ENCODE data around the gene ZNF74. TPM values are rescaled to one million over a fixed set of nuclear protein-coding genes. Genes with fewer than 3 reads are reported as not detected.
A peak's percentile ranks its signal among the peaks of the same experiment; 100 is the strongest.

The ZNF74 gene
- total RNA-seq, 1 donor from 2014 or later: 28.8 TPM

DNA sequence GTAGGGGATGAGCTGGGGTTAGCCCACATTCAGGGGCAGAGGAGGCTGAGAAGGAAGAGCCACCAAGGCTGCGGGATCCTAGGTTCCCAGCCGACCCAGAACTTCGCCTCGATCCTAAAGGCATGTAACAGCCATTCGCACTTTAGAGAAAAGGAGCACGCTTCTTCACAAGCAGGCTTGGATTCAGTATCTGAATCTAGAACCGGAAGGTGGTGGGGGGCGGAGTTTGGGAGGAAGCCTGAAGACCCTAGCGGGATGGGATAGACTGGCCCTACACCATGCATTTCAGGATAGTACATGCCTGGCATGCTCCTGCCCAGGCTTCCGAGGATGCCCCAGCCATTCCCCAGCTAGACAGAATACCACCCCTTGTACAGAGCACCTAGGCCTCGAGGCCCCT is 39.2 kb downstream of the ZNF74 start:
- H3K4me3 Mint-ChIP-seq (ENCODE audit: unreplicated experiment): no peak overlapping the region
- peaks cover 47% of the 10 kb centered on the region for H3K27me3 Mint-ChIP-seq (ENCODE audit: unreplicated experiment)
- no peak for DNase-seq (ENCODE audit: low spot score)
- TF ChIP-seq, protein P1, sequence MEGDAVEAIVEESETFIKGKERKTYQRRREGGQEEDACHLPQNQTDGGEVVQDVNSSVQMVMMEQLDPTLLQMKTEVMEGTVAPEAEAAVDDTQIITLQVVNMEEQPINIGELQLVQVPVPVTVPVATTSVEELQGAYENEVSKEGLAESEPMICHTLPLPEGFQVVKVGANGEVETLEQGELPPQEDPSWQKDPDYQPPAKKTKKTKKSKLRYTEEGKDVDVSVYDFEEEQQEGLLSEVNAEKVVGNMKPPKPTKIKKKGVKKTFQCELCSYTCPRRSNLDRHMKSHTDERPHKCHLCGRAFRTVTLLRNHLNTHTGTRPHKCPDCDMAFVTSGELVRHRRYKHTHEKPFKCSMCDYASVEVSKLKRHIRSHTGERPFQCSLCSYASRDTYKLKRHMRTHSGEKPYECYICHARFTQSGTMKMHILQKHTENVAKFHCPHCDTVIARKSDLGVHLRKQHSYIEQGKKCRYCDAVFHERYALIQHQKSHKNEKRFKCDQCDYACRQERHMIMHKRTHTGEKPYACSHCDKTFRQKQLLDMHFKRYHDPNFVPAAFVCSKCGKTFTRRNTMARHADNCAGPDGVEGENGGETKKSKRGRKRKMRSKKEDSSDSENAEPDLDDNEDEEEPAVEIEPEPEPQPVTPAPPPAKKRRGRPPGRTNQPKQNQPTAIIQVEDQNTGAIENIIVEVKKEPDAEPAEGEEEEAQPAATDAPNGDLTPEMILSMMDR (IDR thresholded peaks at IDR 0.05; ENCODE audit: unreplicated experiment): no peak
- H3K36me3 Mint-ChIP-seq (ENCODE audit: low read depth, unreplicated experiment): peaks cover 7% of the 10 kb centered on the region
- no peak overlapping the region for H3K27ac Mint-ChIP-seq (ENCODE audit: unreplicated experiment)
- H3K9me3 Mint-ChIP-seq (ENCODE audit: unreplicated experiment): no peaks in the 10 kb centered on the region
- H3K4me1 Mint-ChIP-seq (ENCODE audit: unreplicated experiment): peaks cover 4% of the 10 kb centered on the region

DNA sequence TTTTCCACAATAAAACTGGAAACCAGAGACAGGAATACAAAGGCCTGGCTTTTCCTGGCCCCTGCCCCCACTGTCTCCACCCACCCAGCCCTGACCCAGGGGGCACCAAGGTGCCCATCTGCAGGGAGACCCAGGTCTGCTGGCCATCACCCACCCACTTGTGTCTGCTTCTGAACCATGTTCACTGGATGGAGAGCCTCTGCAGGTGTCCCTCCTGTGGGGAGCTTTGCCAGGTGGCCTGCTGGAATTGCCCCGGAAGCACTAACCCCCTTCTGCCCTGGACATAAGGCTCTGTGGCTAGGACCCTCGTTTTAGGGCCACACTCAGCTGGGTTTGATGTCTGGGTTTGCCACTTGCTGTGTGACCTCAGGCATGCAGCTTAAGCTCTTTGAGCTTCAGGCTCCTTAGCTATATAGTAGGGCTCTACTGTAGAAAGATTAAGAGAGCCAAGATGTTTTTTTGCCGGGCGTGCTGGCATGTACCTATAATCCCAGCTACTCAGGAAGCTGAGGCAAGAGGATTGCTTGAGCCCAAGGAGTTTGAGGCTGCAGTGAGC is 39.8 kb downstream of the ZNF74 start:
- H3K4me1 Mint-ChIP-seq (ENCODE audit: unreplicated experiment): peaks cover 8% of the 10 kb centered on the region
- TF ChIP-seq, protein P1 (IDR thresholded peaks at IDR 0.05; ENCODE audit: unreplicated experiment): no peak
- no peak overlapping the region for H3K4me3 Mint-ChIP-seq (ENCODE audit: unreplicated experiment)
- DNase-seq (ENCODE audit: low spot score): no peak
- peaks cover 7% of the 10 kb centered on the region for H3K36me3 Mint-ChIP-seq (ENCODE audit: low read depth, unreplicated experiment)
- peaks cover 46% of the 10 kb centered on the region for H3K27me3 Mint-ChIP-seq (ENCODE audit: unreplicated experiment)
- H3K9me3 Mint-ChIP-seq (ENCODE audit: unreplicated experiment): no peaks in the 10 kb centered on the region
- no peak overlapping the region for H3K27ac Mint-ChIP-seq (ENCODE audit: unreplicated experiment)

DNA sequence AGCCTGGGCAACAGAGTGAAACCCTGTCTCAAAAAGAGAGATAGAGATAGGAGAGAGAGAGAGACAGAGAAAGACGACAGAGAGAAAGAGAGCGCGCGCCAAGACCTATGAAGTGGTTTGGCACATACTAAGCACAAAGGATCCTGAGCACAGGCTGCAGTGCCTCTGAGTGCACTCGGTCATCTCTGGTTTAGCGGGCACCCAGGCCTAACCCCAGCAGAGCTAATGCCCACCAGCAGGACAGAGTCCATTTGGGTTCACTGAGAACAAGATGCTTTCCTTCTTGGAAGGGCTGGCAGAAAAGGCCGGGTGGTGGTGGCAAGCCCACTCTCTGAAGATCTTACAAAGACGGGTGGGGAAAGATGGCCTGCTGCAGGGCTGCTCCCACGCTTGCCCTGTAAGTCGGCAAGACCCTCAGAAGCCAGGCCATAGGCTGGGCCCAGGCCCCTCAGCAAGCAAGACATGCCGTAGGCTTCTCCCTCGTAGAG is 40.4 kb downstream of the ZNF74 start:
- H3K9me3 Mint-ChIP-seq (ENCODE audit: unreplicated experiment): no peaks in the 10 kb centered on the region
- peaks cover 7% of the 10 kb centered on the region for H3K36me3 Mint-ChIP-seq (ENCODE audit: low read depth, unreplicated experiment)
- peaks cover 45% of the 10 kb centered on the region for H3K27me3 Mint-ChIP-seq (ENCODE audit: unreplicated experiment)
- no peak for DNase-seq (ENCODE audit: low spot score)
- H3K4me3 Mint-ChIP-seq (ENCODE audit: unreplicated experiment): no peak overlapping the region
- no peak overlapping the region for H3K27ac Mint-ChIP-seq (ENCODE audit: unreplicated experiment)
- peaks cover 8% of the 10 kb centered on the region for H3K4me1 Mint-ChIP-seq (ENCODE audit: unreplicated experiment)
- TF ChIP-seq, protein P1 (IDR thresholded peaks at IDR 0.05; ENCODE audit: unreplicated experiment): no peak

DNA sequence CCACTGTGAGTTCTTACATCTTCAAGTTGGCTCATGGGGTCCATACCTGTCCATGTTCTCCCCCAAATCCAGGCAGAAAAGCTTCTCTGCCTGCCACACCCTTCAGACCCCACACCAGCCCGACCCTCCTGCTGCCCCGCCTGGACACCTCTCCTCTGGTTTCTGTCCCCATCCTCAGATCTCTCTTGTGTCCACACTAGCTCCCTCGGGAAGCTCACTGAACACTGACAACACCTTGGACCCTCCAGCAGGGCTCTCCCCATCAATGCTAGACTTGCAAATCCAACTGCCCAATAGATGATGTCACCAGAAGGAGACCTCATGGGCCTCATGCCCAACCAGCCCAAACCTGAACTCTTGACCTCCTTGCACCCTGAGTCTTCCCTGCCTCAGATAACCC is 40.8 kb downstream of the ZNF74 start:
- peak overlapping the region; percentile 32 for H3K27ac Mint-ChIP-seq (ENCODE audit: unreplicated experiment)
- H3K4me1 Mint-ChIP-seq (ENCODE audit: unreplicated experiment): peaks cover 11% of the 10 kb centered on the region
- TF ChIP-seq, protein P1 (IDR thresholded peaks at IDR 0.05; ENCODE audit: unreplicated experiment): no peak
- H3K27me3 Mint-ChIP-seq (ENCODE audit: unreplicated experiment): peaks cover 49% of the 10 kb centered on the region
- peak overlapping the region; percentile 22 for H3K4me3 Mint-ChIP-seq (ENCODE audit: unreplicated experiment)
- no peak for DNase-seq (ENCODE audit: low spot score)
- H3K9me3 Mint-ChIP-seq (ENCODE audit: unreplicated experiment): no peaks in the 10 kb centered on the region
- peaks cover 7% of the 10 kb centered on the region for H3K36me3 Mint-ChIP-seq (ENCODE audit: low read depth, unreplicated experiment)

DNA sequence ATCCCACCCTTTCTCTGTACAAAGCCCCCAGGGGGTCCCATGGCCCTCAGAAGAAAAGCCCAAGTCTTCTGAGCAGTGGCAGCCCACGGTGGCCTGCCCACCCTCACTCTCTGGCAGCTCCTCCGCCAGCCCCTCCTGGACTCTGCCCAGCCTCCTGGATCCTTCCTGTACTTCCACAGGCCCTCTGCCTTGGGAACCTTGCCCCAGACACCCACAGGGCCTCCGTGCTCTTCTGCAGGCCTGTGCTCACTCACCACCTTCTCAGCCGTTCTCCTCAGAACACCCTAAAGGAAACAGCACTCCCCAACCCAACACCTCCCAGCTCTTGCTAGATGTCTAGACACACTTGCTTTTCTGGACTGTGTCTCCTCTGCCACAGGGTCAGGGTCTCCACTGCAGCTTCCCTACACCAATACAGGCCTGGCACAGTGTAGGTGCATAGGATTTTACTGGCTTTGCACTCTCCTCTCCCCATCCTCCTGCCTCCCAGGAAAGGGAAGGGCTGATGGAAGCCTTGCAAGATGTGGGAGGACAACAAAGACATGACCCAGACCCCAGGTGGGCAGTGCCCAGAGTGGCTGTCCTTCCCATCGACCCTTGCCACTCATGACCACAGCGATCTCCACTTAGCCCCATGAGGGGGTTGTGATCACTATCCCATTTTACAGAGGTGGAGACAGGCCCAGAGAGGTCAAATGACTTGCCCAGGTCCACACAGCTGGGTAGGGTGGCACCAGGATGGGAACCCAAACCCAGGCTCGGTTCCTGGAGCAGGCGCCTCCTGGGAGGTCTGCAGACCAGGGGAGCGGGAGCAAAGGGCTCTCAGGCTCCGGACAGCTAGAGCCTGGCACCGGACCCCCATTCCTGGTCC is 41.7 kb downstream of the ZNF74 start:
- Mint-ChIP-seq H3K4me3 (ENCODE audit: unreplicated experiment) (peak overlapping the region; percentile 69), H3K36me3 (ENCODE audit: low read depth, unreplicated experiment) (peaks cover 7% of the 10 kb centered on the region), H3K4me1 (ENCODE audit: unreplicated experiment) (peaks cover 11% of the 10 kb centered on the region), H3K27ac (ENCODE audit: unreplicated experiment) (no peak overlapping the region), H3K9me3 (ENCODE audit: unreplicated experiment) (no peaks in the 10 kb centered on the region), H3K27me3 (ENCODE audit: unreplicated experiment) (peaks cover 44% of the 10 kb centered on the region)
- TF ChIP-seq, protein P1 (IDR thresholded peaks at IDR 0.05; ENCODE audit: unreplicated experiment): no peak
- no peak for DNase-seq (ENCODE audit: low spot score)

Measured in endothelial cell (in vitro differentiated cells).